Pons (tissue), 1 donor: ENCODE results near the gene TOMM34.

ENCODE experiments used
- DNase-seq: peaks from one replicate; pipeline ENCODE4 v3.0.0-alpha.2; 2016; ENCODE audit warnings: low spot score

The TOMM34 gene

DNA sequence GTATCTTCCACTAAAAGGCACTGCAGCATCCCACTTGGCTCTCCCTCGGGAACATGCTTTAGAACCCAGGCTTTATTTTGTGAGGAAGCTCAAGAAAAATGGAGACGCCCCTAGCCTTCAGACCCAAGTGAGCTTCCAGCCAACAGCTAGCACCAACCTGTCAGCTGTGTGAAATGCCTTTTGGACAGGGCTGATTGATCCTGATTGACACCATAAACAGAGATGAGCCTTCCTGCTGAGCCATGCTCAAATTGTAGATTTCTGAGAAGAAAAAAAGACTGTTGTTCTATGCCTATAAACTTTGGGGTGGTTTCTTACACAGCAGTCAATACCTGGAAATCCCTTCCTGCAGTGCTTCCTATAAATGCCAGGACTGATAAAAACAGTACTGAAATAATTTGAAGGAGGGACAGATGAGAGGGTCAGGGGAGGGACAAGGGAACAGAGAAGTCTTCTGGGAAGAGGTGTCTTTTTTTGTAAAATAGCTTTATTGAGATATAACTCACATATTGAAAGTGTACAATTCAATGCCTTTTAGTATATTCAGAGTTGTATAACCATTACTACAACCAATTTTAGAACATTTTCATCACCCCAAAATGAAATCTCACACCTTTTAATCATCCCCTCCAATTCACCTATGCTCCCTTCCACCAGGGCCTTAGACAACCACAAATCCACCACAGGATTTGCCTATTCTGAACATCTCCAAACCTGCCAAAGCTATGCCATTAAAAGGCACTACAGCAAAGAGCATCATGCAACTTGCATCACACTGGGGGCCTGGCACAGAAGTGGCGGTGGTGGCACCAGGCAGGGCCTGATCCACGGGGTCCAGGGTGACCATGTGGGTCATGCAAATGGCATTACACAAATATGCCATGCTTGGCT is 3.4 kb upstream of the TOMM34 start:
- DNase-seq = no peak

DNA sequence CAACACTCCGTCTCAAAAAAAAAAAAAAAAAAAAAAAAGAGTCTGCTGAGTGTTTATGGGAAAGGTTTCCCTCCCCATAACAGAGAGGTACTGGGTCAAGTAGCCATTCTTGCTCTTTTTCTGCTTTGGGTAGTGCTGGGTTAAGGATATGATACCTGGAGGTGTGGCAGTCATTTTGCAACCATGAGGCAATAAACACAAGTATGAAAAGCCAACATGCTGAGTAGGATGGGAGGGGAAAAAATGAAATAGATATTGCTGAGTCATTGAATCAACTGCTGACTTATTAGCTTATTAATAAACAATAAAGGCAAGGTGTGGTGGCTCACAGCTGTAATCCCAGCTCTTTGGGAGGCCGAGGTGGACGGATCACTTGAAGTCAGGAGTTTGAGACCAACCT is 2.3 kb upstream of the TOMM34 start:
- no peak for DNase-seq

DNA sequence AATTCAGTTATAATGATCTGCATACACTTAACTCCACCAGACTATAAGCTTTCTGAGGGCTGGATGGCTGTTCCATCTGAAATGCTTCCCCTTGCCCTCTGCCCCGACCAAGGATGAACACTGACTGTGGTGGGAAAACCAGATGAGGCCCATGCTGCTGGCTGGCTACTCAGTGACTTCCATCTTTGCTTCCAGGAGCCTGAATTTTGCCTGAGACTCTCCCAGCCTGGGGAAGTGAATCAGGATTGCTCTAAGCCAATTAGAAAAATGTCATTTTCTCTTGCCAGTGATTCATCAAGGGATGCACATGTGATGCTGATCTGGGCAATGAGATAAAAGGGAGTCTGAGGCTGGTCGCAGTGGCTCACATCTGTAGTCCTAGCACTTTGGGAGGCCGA is 1.7 kb upstream of the TOMM34 start:
- no peak for DNase-seq

DNA sequence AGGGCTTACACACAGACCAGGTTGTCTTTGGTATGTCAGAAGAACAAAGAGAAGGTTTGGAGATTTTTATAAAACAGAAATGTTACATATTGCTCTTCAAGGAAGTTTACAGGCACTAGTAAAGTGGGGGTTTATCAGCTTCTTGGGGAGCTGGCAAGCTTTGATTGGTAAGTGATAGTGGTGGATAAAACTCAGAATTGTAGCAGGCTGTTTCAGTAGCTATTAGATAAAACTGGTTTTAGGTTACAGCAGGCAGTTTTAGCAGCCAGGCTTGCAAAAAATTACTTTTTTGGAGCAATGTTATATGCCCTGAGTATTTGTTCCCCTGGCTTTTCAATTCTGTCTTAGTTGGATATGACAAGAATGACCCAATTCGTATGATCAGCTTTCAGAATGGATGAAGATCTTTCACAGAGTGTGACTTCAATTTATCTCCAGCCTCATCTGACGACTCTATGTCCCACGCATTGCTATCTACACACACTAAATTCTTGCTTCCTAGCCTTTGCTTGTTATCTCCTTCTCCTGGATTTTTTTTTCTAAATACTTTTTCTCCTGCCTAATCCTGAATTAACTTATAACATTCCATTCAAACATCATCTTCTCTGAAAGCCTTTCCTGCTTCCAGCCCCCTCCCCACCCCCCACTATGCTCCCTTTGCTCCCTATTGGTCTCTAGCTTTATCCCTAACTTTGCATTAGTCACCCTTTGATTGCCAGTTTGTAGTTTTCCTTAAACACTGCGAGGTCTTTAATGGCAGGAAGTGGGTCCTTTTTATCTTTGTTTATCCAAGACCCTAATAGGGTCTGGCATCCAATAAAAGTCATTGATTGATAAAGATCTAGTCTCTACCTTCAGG is 1.0 kb upstream of the TOMM34 start:
- DNase-seq = no peak

DNA sequence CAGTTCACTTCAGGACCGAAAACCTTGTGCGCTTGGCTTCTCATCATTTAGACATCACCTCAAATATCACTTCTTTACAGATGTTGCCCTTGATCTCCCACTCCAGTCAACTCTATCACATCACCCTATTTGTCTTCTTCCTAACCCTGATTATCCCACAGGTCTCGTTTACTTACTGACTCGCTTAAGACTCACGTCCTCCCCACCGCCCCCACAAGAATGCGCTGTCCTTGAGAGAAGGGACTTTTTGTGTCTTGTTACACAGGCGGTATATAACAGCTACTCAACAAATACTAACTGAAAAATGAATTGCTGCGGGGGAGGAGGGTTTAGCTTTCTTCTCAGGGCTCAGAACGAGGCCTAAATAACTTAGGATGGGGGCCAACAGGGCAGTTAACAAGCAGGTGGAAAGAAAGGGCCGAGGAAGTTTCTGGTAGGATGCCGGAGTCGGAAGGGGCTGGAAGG is 527 bp downstream of the TOMM34 start:
- peak; percentile 51 for DNase-seq

DNA sequence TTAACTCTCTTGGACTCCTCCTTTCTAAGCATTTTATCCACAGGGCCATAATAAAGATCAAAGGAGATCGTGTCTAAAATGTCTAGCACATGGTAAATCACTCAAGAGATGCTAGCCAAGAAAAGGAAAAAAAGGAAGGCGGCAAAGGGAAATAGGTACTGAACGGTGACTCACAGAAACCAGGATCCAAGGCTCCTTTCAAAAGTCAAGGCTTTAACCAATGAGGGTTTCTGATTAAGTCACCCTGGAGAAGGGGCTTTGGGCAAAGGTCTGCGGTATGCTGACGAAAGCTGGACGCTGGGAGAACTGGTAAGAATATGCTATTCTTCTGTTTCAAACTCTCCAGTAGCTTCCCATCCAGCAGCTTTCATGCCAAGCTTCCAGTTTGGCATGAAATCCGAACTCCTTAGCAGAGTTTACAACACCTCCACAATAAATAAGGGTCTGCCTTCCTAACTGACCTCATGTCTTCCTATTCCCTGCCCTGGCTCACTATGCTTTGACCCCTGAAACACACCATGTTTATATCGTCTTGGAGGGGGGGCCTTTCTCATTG is 1.0 kb downstream of the TOMM34 start:
- no peak for DNase-seq

DNA sequence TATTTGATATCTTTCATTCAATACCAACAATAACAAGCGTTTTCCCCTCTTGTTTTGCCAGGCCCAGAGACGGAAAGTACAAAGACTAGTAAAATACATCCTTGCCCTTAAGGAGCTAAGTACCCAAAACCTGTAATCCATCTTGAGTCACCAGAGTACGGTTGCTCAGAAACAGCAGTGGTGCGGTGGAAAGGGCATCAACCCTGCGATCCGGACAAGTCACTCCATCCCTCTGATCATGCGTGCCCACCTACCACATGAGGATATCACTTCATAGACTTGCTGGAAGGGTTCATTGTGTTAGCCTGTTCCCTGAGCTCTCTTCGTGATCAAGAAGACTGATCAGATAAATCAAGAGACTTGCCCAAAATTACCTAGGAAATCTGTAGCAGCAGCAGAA is 1.9 kb downstream of the TOMM34 start:
- no peak for DNase-seq

DNA sequence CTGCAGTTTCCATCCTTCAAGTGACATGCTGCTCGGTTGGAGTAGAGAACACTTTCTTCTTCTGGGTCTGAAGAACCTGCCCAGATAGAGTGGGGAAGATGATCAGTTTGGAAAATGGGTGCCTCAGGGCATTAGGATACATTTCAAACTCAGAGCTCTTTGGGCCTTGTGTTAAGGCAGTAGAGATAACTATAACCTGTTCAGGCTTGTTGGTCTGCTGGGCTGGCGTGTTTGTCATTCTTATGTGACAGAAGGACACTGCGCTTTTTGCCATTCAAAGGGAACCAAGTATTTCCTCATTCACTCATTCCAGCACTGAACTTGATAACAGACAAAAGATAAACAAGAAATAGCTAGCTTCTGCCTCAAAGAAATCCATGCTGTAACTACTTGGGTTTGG is 3.8 kb downstream of the TOMM34 start:
- no peak for DNase-seq

DNA sequence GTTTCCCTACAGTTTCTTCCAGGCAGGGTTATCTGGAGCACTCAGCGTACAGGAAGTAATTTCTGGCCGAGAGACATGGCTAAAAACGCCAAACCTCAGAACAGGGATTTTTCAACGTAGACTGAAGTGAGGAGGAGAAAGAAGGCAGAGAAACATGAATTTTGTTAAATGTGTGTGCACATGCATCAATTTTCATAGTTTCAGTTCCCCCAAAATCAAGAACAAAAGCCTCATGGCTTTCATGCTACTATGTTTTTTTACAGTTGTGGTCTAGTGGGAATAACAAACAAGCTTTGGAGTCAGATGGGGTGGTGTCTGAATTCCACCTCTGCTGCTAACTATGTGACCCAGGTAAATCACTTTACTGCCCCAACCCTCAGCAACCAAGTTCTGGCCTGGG is 4.9 kb downstream of the TOMM34 start:
- no peak for DNase-seq

DNA sequence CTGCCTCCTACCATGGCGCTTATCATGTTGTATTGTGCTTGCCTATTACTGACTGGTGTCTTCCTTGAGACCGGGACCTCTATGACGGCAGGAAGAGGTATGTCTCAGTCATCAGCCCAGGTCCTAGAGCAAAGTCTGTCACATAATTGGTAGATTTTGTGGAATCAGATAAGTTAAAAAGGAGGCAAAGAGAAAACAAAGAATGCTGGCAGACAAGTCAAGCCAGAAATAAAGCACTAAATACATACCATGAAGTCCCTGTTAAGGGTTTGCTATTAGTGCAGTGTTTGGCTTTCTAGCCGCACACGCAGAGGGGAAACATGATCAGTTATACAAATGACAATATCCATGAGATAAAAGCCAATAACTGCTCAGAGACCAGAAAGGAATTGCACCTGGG is 6.0 kb downstream of the TOMM34 start:
- no peak for DNase-seq

DNA sequence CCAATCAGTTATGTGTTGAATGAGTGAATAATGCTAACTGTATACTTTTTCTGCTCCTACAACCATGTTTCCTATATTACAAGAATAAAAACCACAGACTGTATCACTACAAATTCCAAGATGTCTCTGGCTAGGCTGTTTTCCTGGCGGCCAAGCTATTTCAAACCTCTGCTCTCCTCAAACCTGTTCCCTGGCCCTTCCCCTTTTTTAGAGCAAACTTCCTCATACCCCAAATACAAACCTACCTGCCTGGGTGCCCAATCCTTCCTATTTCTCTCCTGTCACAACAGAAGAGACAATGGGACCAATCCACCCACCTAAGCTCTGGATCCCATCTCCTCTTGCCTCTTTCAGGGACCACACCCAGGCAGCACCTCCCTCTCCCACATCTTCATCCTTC is 7.5 kb downstream of the TOMM34 start:
- no peak for DNase-seq

DNA sequence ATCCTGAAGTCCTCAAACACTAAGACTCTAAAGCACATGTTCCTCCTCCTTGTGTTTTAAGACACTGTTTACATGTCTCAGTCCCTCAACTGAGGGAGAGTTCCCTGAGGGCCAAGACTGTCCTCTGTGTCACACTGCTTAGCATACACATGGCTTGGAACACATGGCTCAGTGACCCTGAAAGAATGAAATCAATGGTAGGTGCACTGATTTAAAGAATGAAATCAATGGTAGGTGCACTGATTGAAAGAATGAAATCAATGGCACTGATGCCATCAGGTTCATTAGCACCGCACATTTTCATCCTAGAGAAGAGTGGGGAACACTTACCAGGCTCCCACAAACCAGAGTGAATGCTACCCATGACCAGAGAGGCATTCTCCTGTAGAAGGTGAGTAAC is 9.8 kb downstream of the TOMM34 start:
- DNase-seq = no peak

DNA sequence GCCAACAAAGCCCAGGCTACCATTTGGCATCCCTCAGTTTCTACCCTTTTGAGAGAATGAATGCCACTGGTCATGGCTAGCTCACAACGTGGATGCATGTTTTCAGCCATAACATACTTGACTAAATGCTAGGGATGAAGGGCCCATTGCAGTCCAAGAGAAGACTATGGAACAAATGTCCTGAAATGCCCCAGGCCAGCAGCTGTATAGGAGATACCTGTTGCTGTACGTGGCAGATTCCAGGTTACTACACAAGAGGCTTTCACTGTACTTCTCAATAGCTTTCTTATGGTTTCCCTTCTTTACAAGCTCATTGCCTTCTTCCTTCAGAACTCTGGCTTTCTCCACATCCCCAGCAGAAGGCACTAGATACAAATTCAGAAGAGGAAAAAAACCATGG is 11.7 kb downstream of the TOMM34 start:
- no peak for DNase-seq

DNA sequence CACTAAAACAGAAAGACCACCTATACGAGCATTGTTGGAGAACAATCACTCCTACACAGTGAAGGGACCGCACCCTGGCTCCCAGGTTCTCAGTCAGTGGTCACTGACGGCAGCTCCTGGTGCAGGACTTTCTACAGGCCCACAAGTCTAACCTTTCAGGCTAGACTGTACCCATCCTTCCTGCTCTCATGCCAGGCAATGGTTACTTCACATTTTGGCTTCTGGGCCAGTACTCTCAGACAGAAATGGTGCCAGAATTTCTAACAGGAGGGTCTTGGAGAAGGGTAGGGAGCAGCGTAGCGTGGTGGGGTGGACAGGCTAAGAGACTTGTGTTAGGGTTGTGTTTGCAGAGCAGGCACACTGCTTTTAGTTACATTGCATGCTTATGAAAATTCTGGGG is 12.1 kb downstream of the TOMM34 start:
- no peak for DNase-seq

DNA sequence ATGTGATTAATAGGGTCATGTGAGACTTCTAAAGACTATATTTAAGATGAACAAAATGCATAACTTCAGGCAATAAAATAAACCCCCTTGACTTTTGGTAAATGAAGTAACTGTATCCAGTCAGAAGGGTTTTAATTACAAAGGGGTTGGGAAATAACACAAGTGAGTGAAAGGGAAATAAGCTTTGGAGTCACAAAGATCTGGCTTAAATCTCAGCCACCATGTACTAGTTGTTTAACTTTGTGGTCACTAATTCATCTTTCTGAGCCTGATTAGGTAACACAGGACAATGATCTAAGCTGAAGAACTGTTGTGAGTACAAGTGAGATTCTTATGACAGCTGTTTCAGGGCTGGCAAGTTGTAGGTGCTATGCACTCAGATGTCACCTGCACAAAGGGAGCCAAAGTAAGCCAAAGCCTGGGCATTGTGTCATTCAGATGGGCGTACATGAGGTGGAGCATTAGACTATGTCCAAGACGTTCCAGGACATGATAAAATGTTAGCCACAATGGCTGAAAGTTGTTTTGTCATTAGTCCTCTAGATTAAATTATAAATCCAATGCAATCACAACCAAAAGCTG is 13.8 kb downstream of the TOMM34 start:
- DNase-seq = no peak

DNA sequence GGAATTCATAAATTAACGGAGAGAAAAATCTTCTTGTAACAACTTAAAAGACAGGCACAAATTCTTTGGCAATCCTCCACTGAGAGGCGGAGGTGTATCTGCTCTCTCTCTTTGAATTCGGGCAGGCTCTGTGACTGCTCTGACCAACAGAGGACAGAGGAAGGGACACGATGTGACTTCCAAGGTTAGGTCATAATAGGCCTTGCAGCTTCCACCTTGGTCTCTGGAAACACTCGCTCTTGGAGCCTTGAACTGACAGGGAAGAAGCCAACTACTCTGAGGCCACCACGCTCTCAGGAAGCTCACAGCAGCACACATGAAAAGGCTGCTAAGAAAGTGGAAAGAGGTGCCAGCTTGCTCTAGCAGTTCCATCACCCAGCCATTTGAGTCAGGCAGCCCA is 14.9 kb downstream of the TOMM34 start:
- no peak for DNase-seq

DNA sequence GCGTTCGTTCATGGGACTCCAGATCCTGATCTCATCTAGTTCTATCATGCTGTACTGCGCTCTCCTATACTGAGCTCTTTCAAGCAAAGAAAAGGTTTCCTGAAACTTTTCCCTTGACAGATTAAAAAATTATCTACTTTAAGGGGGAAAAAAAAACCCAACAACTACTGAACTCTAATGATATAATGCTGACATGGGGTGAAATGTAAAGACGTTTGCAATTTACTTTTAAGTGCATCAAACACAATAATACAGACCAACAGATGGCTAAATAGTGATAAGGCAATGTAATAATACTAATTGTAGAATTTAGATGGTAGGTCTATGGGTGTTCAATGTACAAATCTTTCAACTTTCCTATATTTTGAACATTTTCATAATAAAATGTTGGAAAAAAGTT is 16.4 kb downstream of the TOMM34 start:
- no peak for DNase-seq

DNA sequence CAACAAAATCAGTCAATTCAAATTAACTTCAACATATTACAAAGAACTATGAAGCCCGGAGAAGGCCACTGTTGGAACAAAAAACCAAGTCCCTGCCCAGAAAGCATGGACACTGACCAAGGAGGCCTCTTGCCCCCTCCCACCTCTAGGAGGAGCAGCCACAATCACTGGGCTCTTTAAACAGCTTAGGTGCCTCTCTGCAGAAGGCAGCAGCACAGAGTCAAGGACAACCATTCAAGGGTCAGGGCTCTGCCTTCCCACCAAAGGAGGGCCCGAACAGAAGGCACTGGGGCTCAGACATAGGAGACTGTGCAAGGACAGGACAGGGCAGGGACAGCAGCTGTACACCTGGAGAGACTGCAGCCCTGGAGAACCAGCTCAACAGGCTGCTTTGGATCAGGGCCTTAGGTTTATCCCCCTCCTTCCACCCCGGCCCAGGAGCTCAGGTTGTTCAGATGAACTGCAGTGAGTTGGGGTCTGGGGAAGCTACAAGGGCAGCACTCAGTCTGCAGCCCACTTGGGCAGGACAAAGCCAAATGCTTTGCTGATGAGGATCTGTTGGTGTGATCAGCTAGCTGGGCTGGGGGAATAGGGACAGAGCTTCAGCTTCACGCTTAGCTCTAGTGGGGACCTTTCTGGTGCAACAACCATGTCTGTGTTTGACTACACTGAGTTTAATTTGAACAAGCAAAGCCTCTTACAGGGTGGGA is 17.8 kb downstream of the TOMM34 start:
- no peak for DNase-seq

DNA sequence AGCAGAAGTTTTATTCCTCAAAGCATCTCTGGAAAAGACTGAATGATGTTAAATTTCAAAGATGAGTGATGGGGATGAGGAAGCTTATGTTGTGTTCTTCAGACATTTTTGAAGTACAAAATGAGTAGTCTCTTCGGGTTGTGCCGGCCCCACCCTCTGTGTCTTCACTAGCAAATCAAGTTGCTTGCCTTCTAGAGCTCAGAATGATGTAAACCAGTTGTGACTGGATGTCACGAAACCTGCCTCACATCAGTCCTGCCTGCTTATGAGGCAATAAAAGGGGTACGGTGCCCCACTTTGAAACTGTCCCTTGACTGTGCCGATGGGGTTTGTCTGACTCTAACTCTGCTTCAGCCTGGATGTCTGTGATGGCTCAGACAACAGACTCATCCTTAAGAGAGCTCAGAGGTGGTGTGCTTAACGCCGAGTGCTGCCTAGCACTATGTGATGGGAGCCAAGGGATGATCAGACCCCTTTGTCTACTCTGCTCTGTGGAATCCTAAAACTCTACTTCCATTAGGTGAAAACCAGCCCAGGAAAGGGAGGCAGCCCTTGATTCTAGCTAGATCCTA is 19.0 kb downstream of the TOMM34 start:
- no peak for DNase-seq

DNA sequence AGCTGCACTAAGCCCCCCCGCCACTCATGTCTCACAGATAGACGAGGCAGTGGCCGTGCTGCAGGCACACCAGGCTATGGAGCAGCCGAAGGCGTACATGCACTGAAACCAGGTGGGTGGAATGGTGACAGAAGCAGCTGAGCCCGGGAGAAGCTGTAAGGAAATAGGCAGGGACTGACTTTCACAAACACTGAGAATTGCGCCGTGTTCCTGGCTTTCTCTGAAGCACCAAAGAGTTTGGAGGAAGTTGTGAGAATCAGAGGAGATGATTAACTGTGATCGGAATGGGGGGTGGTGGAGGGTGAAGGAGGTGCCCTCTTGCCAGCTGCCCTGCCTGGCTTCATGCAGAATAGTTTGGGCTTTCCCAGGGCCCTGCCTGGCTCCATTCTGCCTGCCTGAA is 21.6 kb downstream of the TOMM34 start:
- no peak for DNase-seq

DNA sequence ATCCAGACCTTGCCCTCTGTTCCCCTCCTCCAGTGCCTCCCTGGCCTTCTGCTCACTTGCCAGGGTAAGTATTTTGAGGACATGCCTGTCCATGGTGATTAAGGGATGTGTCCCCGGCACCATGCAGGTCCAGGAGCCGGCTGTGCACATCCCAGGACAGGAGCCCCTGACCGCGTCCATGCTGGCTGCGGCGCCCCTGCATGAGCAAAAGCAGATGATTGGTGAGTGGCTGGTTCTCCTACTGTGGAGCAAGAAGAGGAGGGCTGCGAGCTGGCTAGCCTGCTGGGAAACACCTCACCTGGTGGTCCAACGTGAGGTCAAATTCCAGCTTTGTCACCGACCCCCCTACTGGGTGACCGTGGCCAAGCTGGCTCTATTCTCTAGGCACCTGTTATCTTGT is 23.7 kb downstream of the TOMM34 start:
- no peak for DNase-seq

DNA sequence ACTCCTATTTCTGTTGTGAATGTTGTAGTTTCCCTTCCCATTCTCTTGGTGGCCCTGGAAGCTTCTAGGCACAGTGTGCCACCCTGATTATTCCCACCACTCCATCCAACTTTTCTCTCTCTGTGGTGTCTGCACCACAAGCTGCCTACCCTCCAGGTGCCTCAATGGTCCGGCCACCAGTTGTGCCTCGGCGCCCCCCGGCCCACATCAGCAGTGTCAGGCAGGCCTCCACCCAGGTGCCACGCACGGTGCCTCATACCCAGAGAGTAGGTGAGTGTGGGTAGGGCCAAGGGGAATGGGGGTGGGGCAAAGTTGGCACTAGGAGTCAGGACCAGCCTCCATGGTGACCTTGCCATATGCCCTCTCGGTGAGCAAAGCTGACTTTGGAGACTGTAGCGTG is 27.3 kb downstream of the TOMM34 start:
- DNase-seq = no peak
